Peyer's patch (tissue), 4 donors: ENCODE measurements around the gene TAGLN3. TPM values are rescaled to one million over a fixed set of nuclear protein-coding genes. Genes with fewer than 3 reads are reported as not detected.

Experiments used
- DNase-seq, 3 donors: peaks; one replicate each; pipeline ENCODE4 v3.0.0-alpha.2; 2017 to 2019
- H3K27ac ChIP-seq, 4 donors: fragments of 200-600 bp; sonication (generic); one replicate each; pipeline ENCODE4 v1.5.1; 2016 to 2019
- H3K27me3 ChIP-seq, 2 donors: fragments of 200-600 bp; sonication (generic); one replicate each; pipeline ENCODE4 v1.5.1; 2019
- H3K36me3 ChIP-seq, 3 donors: fragments of 200-600 bp; sonication (generic); one replicate each; pipeline ENCODE4 v1.5.1; 2016 to 2019
- H3K4me1 ChIP-seq, 4 donors: fragments of 200-600 bp; sonication (generic); one replicate each; pipeline ENCODE4 v1.5.1; 2016 to 2019
- H3K4me3 ChIP-seq, 4 donors: fragments of 200-600 bp; sonication (generic); 1 replicate in 3 of 4; 2 replicates in 1 of 4; pipeline ENCODE4 v1.5.1; 2016 to 2019; ENCODE audit warnings: mild to moderate bottlenecking in 1 of 4
- H3K9me3 ChIP-seq, 4 donors: fragments of 200-600 bp; sonication (generic); one replicate each; pipeline ENCODE4 v1.5.1; 2016 to 2019; ENCODE audit warnings: mild to moderate bottlenecking in 1 of 4
- POLR2A ChIP-seq, 2 donors: fragments of 450-650 bp; IDR thresholded peaks; one replicate each; pipeline ENCODE4 v1.5.1; 2017; ENCODE audit warnings: antibody characterized with exemption in 2 of 2, mild to moderate bottlenecking in 2 of 2, moderate library complexity in 2 of 2
- total RNA-seq, 4 donors: library from RNA; depleted of rRNA; stranded (reverse); fragments of >200 nt; gene quantifications; one replicate each; pipeline ENCODE4 v1.1.0, GENCODE V29; 2016
- TF ChIP-seq, protein P1 (sequence below), 6 experiments: fragments of 450-650 bp in 4 of 6; fragments of 200-600 bp in 2 of 6; sonication (generic) in 1 of 6; IDR thresholded peaks; one replicate each; pipeline ENCODE4 v1.5.1; 2017 to 2019; ENCODE audit warnings: antibody characterized with exemption in 6 of 6, mild to moderate bottlenecking in 3 of 6, moderate library complexity in 1 of 6

Gene TAGLN3
- 1 to 10 TPM in 1 of 4 donors, not detected in 3; 1.1 TPM for total RNA-seq

DNA sequence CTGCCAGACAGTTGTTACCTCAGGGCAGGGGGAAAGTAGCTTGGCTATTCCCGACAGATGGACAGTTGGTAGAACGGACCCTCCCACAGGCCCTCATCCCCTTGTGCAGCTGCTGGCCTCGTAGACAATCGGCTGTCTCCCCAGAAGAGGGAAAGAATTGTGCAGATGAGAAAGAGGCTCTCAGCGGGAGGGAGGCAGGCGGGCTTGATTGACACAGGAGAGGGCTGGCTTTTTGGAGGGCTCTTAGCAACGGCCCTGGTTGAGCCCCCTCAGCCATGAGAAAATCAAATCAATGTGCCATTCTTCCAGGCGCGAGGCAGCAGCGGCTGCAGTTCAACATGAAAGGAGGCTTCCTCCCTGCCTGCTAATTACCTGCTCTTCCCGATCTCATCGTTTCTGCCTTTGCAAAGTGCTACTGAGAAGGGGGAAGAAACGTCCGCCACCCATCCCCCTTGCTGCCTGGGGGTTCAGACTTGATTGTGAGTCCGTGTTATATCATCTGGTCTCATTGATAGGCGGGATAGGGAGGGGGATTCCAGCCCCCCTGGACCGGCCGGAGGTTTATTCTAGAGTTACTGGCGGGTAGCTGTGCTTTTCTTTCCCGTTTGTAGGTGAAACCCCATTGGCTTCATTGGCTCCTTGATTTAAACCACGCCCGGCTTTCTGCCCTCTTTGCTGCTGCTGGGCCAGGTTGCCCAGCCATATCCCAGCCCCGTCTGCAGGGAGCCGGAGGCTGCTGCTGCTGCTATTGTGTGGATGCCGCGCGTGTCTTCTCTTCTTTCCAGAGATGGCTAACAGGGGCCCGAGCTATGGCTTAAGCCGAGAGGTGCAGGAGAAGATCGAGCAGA, at the start of gene TAGLN3:
Gene TAGLN3 (plus strand): TSS at position 287 of the 848 bp plus-strand sequence. CDS start 501 bp downstream, at position 788.
- peak in 2 of 3 donors; percentile 51 to 53 for DNase-seq
- TF ChIP-seq, protein P1, sequence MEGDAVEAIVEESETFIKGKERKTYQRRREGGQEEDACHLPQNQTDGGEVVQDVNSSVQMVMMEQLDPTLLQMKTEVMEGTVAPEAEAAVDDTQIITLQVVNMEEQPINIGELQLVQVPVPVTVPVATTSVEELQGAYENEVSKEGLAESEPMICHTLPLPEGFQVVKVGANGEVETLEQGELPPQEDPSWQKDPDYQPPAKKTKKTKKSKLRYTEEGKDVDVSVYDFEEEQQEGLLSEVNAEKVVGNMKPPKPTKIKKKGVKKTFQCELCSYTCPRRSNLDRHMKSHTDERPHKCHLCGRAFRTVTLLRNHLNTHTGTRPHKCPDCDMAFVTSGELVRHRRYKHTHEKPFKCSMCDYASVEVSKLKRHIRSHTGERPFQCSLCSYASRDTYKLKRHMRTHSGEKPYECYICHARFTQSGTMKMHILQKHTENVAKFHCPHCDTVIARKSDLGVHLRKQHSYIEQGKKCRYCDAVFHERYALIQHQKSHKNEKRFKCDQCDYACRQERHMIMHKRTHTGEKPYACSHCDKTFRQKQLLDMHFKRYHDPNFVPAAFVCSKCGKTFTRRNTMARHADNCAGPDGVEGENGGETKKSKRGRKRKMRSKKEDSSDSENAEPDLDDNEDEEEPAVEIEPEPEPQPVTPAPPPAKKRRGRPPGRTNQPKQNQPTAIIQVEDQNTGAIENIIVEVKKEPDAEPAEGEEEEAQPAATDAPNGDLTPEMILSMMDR (IDR thresholded peaks at IDR 0.05) = no peak
- TF ChIP-seq POLR2A (IDR thresholded peaks at IDR 0.05) = no peak
- Histone ChIP-seq H3K27ac (no peak within 1 kb of the TSS), H3K27me3 (no peaks in the 10 kb centered on the region), H3K36me3 (no peaks in the 10 kb centered on the region), H3K4me3 (peak within 1 kb of the TSS; percentile 13 to 41 (median 30)), H3K9me3 (no peaks in the 10 kb centered on the region), H3K4me1 (peaks cover 0 to 13% (median 0%) of the 10 kb centered on the region in 4 donors)

DNA sequence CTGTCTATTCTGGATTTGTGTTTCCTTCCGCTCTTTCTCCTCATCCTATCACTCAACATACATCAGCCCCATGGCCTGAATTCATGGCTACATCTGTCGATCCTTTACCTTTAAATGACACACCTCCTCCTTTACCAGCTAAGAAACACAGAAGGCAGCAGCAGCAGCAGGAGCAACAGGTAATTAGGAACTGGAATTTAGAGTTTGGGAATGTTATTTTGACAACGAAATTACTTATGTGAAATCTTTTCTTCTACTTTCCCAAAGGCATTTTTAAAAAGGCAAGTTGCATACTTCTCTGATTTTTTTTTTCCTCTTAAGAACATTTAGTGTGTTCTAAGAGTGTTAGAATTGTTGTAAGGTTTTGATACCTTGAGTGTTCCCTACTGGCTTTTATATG, 49.0 kb upstream of the TAGLN3 start:
- TF ChIP-seq POLR2A (IDR thresholded peaks at IDR 0.05) = no peak
- TF ChIP-seq, protein P1 (IDR thresholded peaks at IDR 0.05) = no peak
- DNase-seq = no peak
- Histone ChIP-seq H3K36me3 (no peaks in the 10 kb centered on the region), H3K27me3 (no peaks in the 10 kb centered on the region), H3K4me3 (no peak overlapping the region), H3K9me3 (no peaks in the 10 kb centered on the region), H3K4me1 (no peaks in the 10 kb centered on the region), H3K27ac (no peak overlapping the region)

DNA sequence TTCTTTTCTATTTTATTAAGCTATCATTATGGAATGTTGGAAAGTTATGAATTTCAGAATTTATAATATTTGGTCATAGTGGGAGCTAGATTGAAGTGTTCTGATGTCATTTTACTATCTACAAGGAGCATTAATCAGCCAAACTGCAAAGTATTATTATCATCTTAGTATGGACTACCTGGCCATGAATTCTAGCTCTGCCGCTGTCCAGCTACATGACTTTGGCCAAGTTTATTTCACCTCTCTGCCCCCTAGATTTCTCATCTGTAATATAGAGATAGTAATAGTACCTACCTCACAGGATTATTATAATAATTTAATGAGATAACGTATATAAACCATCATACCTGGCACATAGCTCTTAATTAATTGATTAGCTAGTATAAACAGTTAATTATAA, 47.7 kb upstream of the TAGLN3 start:
- H3K4me1 ChIP-seq = no peaks in the 10 kb centered on the region
- no peak for DNase-seq
- TF ChIP-seq, protein P1 (IDR thresholded peaks at IDR 0.05) = no peak
- no peak for TF ChIP-seq POLR2A (IDR thresholded peaks at IDR 0.05)
- H3K27ac ChIP-seq = no peak overlapping the region
- no peaks in the 10 kb centered on the region for H3K27me3 ChIP-seq
- H3K4me3 ChIP-seq = no peak overlapping the region
- no peaks in the 10 kb centered on the region for H3K9me3 ChIP-seq
- H3K36me3 ChIP-seq = no peaks in the 10 kb centered on the region

DNA sequence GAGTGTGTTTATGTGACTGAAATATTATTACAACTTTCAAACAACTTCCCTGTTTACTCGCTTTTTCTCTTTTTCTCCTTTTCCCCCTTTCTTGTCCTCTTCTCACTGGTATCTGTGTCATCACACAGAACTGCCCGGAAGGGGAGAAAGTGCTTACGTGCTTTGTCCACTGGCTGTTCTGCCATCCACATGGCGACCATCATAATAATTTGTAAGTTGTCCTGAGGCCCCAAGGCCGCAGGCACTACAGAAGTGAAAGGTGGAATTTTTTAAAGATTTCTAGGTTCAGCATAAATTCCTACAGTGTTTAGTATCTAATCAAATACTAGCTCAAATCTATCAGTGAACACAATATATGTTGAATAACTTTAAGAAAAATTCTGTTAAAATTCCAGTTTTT, 46.6 kb upstream of the TAGLN3 start:
- DNase-seq = no peak
- Histone ChIP-seq H3K27ac (no peak overlapping the region), H3K27me3 (no peaks in the 10 kb centered on the region), H3K9me3 (no peaks in the 10 kb centered on the region), H3K4me1 (no peaks in the 10 kb centered on the region), H3K4me3 (no peak overlapping the region), H3K36me3 (no peaks in the 10 kb centered on the region)
- TF ChIP-seq, protein P1 (IDR thresholded peaks at IDR 0.05) = no peak
- no peak for TF ChIP-seq POLR2A (IDR thresholded peaks at IDR 0.05)

DNA sequence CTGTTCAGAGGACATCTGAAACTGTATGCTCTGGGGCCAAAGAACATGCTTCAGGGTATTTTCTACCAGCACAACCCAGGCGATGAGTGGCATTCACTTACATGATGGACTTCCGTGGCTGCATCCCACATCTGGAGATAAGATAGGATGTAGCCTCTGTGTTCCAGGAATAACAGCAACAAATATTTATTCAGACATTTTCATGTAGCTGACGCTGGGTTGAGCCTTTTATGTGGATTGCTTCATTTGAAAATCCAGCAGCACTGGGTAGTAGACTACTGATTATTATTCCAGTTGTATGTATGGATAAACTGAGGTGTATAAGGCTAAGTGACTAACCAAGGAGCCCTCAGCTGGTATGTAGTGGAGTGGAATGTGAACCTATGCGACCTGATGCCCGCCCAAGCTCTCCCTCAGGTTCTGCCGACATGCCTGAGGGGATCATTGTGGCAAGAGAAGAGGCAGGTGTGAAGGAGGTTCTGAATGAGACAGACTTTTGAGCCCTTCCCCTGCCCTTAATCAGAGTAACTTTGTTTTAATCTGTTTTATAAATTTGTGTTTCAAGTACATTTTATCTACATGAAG, 45.8 kb upstream of the TAGLN3 start:
- Histone ChIP-seq H3K27ac (no peak overlapping the region), H3K27me3 (no peaks in the 10 kb centered on the region), H3K36me3 (no peaks in the 10 kb centered on the region), H3K4me1 (no peaks in the 10 kb centered on the region), H3K9me3 (no peaks in the 10 kb centered on the region), H3K4me3 (no peak overlapping the region)
- TF ChIP-seq POLR2A (IDR thresholded peaks at IDR 0.05) = no peak
- TF ChIP-seq, protein P1 (IDR thresholded peaks at IDR 0.05) = no peak
- no peak for DNase-seq
